VCaP (cell line): ENCODE measurements around the gene PIKFYVE.

ENCODE experiments used
- H3K27ac ChIP-seq: fragments of 450-650 bp; 2 replicates; pipeline ENCODE4 v1.5.1; 2017
- TF ChIP-seq, protein P1 (sequence below): fragments of 450-650 bp; conservative IDR thresholded peaks from 2 replicates; pipeline ENCODE4 v1.5.1; 2017; ENCODE audit warnings: mild to moderate bottlenecking, moderate library complexity

The PIKFYVE gene

GRCh38 chr2:208274748-208275147, 8.7 kb downstream of the PIKFYVE start:
- H3K27ac ChIP-seq, result no peak overlapping the region
- TF ChIP-seq, protein P1, sequence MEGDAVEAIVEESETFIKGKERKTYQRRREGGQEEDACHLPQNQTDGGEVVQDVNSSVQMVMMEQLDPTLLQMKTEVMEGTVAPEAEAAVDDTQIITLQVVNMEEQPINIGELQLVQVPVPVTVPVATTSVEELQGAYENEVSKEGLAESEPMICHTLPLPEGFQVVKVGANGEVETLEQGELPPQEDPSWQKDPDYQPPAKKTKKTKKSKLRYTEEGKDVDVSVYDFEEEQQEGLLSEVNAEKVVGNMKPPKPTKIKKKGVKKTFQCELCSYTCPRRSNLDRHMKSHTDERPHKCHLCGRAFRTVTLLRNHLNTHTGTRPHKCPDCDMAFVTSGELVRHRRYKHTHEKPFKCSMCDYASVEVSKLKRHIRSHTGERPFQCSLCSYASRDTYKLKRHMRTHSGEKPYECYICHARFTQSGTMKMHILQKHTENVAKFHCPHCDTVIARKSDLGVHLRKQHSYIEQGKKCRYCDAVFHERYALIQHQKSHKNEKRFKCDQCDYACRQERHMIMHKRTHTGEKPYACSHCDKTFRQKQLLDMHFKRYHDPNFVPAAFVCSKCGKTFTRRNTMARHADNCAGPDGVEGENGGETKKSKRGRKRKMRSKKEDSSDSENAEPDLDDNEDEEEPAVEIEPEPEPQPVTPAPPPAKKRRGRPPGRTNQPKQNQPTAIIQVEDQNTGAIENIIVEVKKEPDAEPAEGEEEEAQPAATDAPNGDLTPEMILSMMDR, result no peak

DNA sequence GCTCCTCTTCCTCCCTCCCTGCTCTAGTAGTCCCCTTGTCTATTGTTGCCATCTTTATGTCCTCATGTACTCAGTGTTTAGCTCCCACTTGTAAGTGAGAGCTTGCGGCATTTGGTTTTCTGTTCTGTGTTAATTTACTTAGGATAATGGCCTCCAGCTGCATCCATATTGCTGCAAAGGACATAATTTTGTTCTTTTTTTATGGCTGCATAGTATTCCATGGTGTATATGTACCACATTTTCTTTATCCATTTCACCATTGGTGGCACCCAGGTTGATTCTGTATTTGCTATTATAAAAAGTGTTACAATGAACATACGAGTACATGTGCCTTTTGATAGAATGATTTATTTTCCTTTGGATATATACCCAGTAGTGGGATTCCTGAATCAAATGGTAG, 12.5 kb downstream of the PIKFYVE start:
- H3K27ac ChIP-seq, result no peak overlapping the region
- TF ChIP-seq, protein P1, result no peak

- peak overlapping the region; percentile 33 for H3K27ac ChIP-seq
- TF ChIP-seq, protein P1, result no peak
Measured at GRCh38 chr2:208279236-208279635, 13.2 kb downstream of the PIKFYVE start.

GRCh38 chr2:208280234-208280633, 14.2 kb downstream of the PIKFYVE start:
- TF ChIP-seq, protein P1, result no peak
- H3K27ac ChIP-seq, result peak overlapping the region; percentile 33; the same call in 1 of the 2 replicates

DNA sequence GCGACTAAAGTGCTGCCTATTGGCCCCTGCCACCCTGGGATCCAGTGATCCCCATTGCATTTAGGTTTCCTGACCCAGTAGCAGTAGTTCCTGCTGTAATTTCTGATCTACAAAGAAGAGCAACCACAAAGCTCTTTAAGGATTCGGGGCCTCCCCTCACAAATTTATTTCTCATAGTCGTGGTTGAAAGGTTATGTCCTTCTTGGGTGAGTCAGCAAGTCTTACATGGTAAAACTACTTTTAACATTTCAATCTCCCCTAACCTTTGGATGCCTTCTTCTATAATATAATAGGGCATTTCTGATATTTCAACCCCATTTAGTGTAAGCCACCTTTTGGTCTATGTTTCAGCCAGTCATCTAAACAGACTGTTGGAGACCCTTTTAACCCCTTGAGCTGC, 14.9 kb downstream of the PIKFYVE start:
- no peak overlapping the region for H3K27ac ChIP-seq
- TF ChIP-seq, protein P1, result no peak

DNA sequence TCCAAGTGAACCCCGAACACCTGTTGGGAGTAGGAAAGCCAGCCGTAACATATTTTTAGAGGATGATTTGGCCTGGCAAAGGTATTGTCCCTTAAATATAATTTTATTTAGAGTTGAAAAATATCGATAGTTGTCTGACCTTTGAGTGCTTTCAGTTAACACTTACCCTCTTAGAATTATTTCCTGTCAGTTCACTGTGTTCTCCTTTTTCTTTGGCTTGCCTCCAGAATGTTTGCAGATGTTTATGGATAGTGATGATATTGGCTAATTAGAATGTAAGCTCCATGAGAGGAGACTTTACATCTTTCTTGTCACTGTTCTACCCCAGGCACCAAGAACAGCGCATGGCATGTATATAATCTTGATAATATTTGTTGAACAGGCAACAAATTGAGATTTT, 19.8 kb downstream of the PIKFYVE start:
- H3K27ac ChIP-seq, result peak overlapping the region; percentile 23; the same call in 1 of the 2 replicates
- TF ChIP-seq, protein P1, result no peak

DNA sequence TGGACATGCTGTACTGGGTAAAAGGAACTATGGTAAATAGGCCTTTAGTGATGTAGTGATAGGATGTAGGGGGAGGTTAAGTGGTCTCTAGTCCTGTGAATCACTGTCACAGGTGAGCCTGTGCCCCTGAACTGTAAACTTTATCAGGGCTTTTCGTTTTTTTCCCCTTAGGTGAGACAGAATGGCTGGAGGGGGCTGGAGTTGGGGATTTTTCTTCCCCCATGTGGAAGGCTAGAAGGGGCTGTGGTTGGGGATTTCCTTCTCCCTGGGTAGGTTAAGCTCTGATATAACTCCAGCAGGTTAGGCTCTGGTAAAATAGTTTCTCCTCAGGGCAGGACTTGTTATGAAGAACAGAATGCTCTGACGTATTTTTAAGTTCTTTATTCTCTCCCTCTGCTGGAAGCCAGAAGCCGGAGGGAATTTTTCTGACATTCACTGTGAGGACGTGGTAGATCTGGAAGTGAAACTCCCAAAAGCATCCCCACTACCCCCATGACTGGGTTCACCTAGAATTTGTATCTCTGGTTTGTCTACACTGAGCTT, 28.5 kb downstream of the PIKFYVE start:
- TF ChIP-seq, protein P1, result no peak
- peak overlapping the region; percentile 86 for H3K27ac ChIP-seq
